B cell (primary cell): ENCODE results near the gene CD80. TPM values are rescaled to one million over a fixed set of nuclear protein-coding genes. Genes with fewer than 3 reads are reported as not detected.

ENCODE experiments used
- ATAC-seq: fragments of 200-7000 bp; cut with Tn5 transposase; one replicate; pipeline ENCODE4 v1.10.0; 2021; ENCODE audit warnings: low read depth, mild to moderate bottlenecking, moderate number of reproducible peaks, moderate library complexity
- CTCF ChIA-PET: fragments of 350-600 bp; sonication (Branson Sonifier 250); formaldehyde crosslinking; loops from one replicate; lab custom pipeline; 2021; ENCODE audit warnings: antibody characterized with exemption, inconsistent platforms; lab: Charles Lee
- POLR2A ChIA-PET: fragments of 350-600 bp; sonication (Branson Sonifier 250); formaldehyde crosslinking; loops from one replicate; lab custom pipeline; 2021; ENCODE audit warnings: antibody characterized with exemption; lab: Charles Lee
- DNase-seq: peaks from one replicate; pipeline ENCODE4 v3.0.0; 2013
- H2AFZ ChIP-seq: 2 replicates; pipeline ENCODE4 v1.6.1; 2012; ENCODE audit warnings: mild to moderate bottlenecking, low read depth, low read length; ENCODE audit not compliant: insufficient read depth, poor library complexity, severe bottlenecking
- H3K27ac ChIP-seq, 2 donors: 1 replicate in 1 of 2; 2 replicates in 1 of 2; pipeline ENCODE4 v1.5.1; 2012 to 2013; ENCODE audit warnings: low read length in 2 of 2, mild to moderate bottlenecking in 2 of 2, moderate library complexity in 1 of 2
- H3K27me3 ChIP-seq, 4 experiments: fragments of 200-600 bp in 1 of 4; sonication (generic) in 1 of 4; replicated peaks in 1 of 4; 1 replicate in 2 of 4; 2 replicates in 2 of 4; pipeline versions ENCODE4 v1.6.1 to v1.7.0; 2013 to 2016; ENCODE audit warnings: low read length in 3 of 4, mild to moderate bottlenecking in 2 of 4, mixed read lengths in 1 of 4, moderate library complexity in 1 of 4; ENCODE audit not compliant: insufficient read depth in 4 of 4, control insufficient read depth in 3 of 4; ENCODE audit errors: control extremely low read depth in 1 of 4
- H3K36me3 ChIP-seq, 2 experiments: replicated peaks in 1 of 2; 1 replicate in 1 of 2; 2 replicates in 1 of 2; pipeline versions ENCODE4 v1.6.1 to v1.7.1; 2013; ENCODE audit warnings: low read length in 1 of 2; ENCODE audit not compliant: insufficient read depth in 2 of 2, control insufficient read depth in 1 of 2; ENCODE audit errors: control extremely low read depth in 1 of 2, extremely low read depth in 1 of 2
- H3K4me1 ChIP-seq, 2 donors: fragments of 200-600 bp in 1 of 2; sonication (generic) in 1 of 2; 1 replicate in 1 of 2; 2 replicates in 1 of 2; pipeline versions ENCODE4 v1.5.1 to v1.6.1; 2013 to 2017; ENCODE audit warnings: low read length in 2 of 2; ENCODE audit not compliant: control insufficient read depth in 2 of 2, insufficient read depth in 2 of 2
- H3K4me2 ChIP-seq: replicated peaks from 2 replicates; pipeline ENCODE3; 2012; ENCODE audit warnings: mild to moderate bottlenecking, low read depth, low read length; ENCODE audit not compliant: poor library complexity, severe bottlenecking
- H3K4me3 ChIP-seq, 5 experiments: fragments of 200-600 bp in 1 of 5; sonication (generic) in 1 of 5; 1 replicate in 3 of 5; 2 replicates in 2 of 5; pipeline versions ENCODE4 v1.5.1 to v1.7.0; 2011 to 2016; ENCODE audit warnings: low read length in 4 of 5, mild to moderate bottlenecking in 4 of 5, low read depth in 2 of 5, control low read depth in 1 of 5, moderate library complexity in 1 of 5; ENCODE audit not compliant: insufficient read depth in 1 of 5; ENCODE audit errors: control extremely low read depth in 1 of 5, extremely low read depth in 1 of 5
- H3K79me2 ChIP-seq: fragments of 200-600 bp; sonication (generic); one replicate; pipeline ENCODE4 v1.6.0; 2016; ENCODE audit warnings: low read length; ENCODE audit not compliant: control insufficient read depth, insufficient read depth
- H3K9ac ChIP-seq: fragments of 200-600 bp; sonication (generic); 2 replicates; pipeline ENCODE4 v1.6.1; 2017; ENCODE audit warnings: mild to moderate bottlenecking, low read length, moderate library complexity
- H3K9me3 ChIP-seq, 3 donors: one replicate each; pipeline versions ENCODE4 v1.6.1 to v1.7.1; 2013; ENCODE audit warnings: low read length in 2 of 3; ENCODE audit not compliant: control insufficient read depth in 2 of 3, insufficient read depth in 1 of 3; ENCODE audit errors: control extremely low read depth in 1 of 3
- H4K20me1 ChIP-seq: 2 replicates; pipeline ENCODE4 v1.6.0; 2012; ENCODE audit warnings: mild to moderate bottlenecking, low read length; ENCODE audit not compliant: insufficient read depth, control insufficient read depth, poor library complexity, severe bottlenecking
- H3K27ac Mint-ChIP-seq: one replicate; pipeline ENCODE4 v1.8.0; 2021; ENCODE audit warnings: mixed read lengths
- H3K27me3 Mint-ChIP-seq: one replicate; pipeline ENCODE4 v1.8.0; 2021; ENCODE audit warnings: mixed read lengths
- H3K4me1 Mint-ChIP-seq: one replicate; pipeline ENCODE4 v1.8.0; 2021; ENCODE audit warnings: mixed read lengths
- H3K4me3 Mint-ChIP-seq: one replicate; pipeline ENCODE4 v1.8.0; 2021; ENCODE audit warnings: mixed read lengths
- H3K9me3 Mint-ChIP-seq: one replicate; pipeline ENCODE4 v1.8.0; 2022; ENCODE audit warnings: mixed read lengths; ENCODE audit not compliant: insufficient read depth
- EZH2 ChIP-seq: IDR thresholded peaks from 2 replicates; pipeline ENCODE4 v1.6.1; 2012; ENCODE audit warnings: borderline replicate concordance, low read depth, mild to moderate bottlenecking, moderate library complexity, low read length; ENCODE audit not compliant: insufficient read depth, poor library complexity, severe bottlenecking
- WGBS: methylation state at CpG from one replicate; pipeline ENCODE4 v1.1.5; 2013; ENCODE audit warnings: missing lambda C conversion rate; ENCODE audit not compliant: insufficient coverage; 5-methylcytosine and 5-hydroxymethylcytosine counted together
- intact Hi-C: fragments of 100-400 bp; cut with micrococcal nuclease; formaldehyde crosslinking; loops from one replicate; pipeline ENCODE4 v1.10.0; 2022
- polyA plus RNA-seq: library from polyadenylated mRNA; depleted of rRNA; stranded (reverse); fragments of >200 nt; gene quantifications from 2 replicates; pipeline ENCODE4 v1.2.3, GENCODE V29; 2012
- total RNA-seq, 2 donors: library from RNA; stranded (reverse); fragments of 120-200 nt in 1 of 2; gene quantifications; 1 replicate in 1 of 2; 2 replicates in 1 of 2; pipeline versions ENCODE4 v1.2.3 to v1.2.4, GENCODE V29; 2013 to 2022
- TF ChIP-seq, protein P1 (sequence below): fragments of 200-600 bp; IDR thresholded peaks from one replicate; pipeline ENCODE4 v1.8.0; 2022; ENCODE audit warnings: antibody characterized with exemption, mild to moderate bottlenecking

The CD80 gene
- total and polyA plus RNA-seq, 2 donors (not counting 1 experiment from before 2014, with no cell fraction given), result 15.0 to 26.5 TPM

DNA sequence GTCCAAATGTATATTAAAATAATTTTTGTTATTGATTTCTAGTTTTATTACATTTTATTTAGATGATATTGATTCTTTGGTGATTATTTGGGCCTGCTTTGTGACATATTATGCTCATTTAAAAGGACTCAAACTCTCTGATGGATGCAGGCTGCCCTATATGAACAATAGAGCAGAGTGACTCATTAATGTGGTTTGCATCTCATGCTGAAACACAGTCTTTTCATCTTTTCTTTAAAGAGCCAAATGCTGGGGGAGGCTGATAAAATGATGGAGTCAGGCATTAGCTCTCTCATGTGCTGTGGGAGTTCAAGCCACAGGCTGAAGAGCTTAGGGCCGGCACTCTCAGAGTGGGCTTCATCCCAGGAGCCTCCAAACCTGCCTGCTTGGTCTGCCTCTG, 45.5 kb upstream of the CD80 start:
- Histone ChIP-seq H3K9ac (no peak overlapping the region), H4K20me1 (no peaks in the 10 kb centered on the region), H3K4me2 (no peak overlapping the region), H3K27me3 (no peaks in the 10 kb centered on the region), H3K9me3 (no peaks in the 10 kb centered on the region), H3K79me2 (no peaks in the 10 kb centered on the region), H3K4me1 (peaks cover 0 to 4% of the 10 kb centered on the region in 2 donors), H3K27ac (no peak overlapping the region), H3K36me3 (no peaks in the 10 kb centered on the region), H3K4me3 (no peak overlapping the region), H2AFZ (no peak overlapping the region)
- DNase-seq (no peak), ATAC-seq (no peak)
- ChIA-PET CTCF (no interaction called here), POLR2A (no interaction called here)
- 100% methylated on average over 1 of the region's 1 CpG for WGBS
- Mint-ChIP-seq H3K4me3 (no peak overlapping the region), H3K4me1 (peaks cover 8% of the 10 kb centered on the region), H3K27ac (no peak overlapping the region), H3K9me3 (no peaks in the 10 kb centered on the region), H3K27me3 (no peaks in the 10 kb centered on the region)
- intact Hi-C loops, result no loop called here
- TF ChIP-seq, protein P1, sequence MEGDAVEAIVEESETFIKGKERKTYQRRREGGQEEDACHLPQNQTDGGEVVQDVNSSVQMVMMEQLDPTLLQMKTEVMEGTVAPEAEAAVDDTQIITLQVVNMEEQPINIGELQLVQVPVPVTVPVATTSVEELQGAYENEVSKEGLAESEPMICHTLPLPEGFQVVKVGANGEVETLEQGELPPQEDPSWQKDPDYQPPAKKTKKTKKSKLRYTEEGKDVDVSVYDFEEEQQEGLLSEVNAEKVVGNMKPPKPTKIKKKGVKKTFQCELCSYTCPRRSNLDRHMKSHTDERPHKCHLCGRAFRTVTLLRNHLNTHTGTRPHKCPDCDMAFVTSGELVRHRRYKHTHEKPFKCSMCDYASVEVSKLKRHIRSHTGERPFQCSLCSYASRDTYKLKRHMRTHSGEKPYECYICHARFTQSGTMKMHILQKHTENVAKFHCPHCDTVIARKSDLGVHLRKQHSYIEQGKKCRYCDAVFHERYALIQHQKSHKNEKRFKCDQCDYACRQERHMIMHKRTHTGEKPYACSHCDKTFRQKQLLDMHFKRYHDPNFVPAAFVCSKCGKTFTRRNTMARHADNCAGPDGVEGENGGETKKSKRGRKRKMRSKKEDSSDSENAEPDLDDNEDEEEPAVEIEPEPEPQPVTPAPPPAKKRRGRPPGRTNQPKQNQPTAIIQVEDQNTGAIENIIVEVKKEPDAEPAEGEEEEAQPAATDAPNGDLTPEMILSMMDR, result no peak
- no peak for TF ChIP-seq EZH2

DNA sequence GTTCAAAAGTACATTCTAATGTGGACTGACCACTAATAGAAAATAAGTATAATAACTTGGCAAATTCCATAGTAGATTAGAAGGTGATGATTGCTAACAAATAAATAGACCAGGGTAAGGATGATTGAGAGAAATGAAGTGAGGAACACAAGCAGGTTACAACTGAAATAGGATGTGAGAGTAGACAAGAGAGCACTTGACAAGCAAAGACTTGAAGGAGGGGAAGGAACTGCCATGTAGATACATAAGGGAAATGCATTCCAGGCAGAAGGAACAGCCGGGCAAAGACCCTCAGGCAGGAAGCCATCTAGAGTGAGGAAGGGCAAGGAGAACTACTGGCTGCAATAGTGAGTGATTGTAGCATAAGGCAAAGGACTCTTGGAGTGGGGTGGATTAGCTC, 43.3 kb upstream of the CD80 start:
- WGBS, result no CpG with 5 or more reads among the region's 1 CpG
- no peaks in the 10 kb centered on the region for H3K79me2 ChIP-seq
- H3K9me3 ChIP-seq, result no peaks in the 10 kb centered on the region
- ChIA-PET CTCF (no interaction called here), POLR2A (no interaction called here)
- H3K4me1 ChIP-seq, result peaks cover 0 to 4% of the 10 kb centered on the region in 2 donors
- no peaks in the 10 kb centered on the region for H3K36me3 ChIP-seq
- no peak overlapping the region for H3K27ac ChIP-seq
- ATAC-seq, result no peak
- H3K4me2 ChIP-seq, result no peak overlapping the region
- no peaks in the 10 kb centered on the region for H3K9me3 Mint-ChIP-seq
- peaks cover 22% of the 10 kb centered on the region for H3K4me1 Mint-ChIP-seq
- no peaks in the 10 kb centered on the region for H3K27me3 ChIP-seq
- no peak overlapping the region for H3K9ac ChIP-seq
- TF ChIP-seq, protein P1, result no peak
- no peak overlapping the region for H2AFZ ChIP-seq
- no peak for DNase-seq
- no peaks in the 10 kb centered on the region for H4K20me1 ChIP-seq
- H3K27ac Mint-ChIP-seq, result no peak overlapping the region
- intact Hi-C loops, result no loop called here
- no peaks in the 10 kb centered on the region for H3K27me3 Mint-ChIP-seq
- H3K4me3 ChIP-seq, result no peak overlapping the region
- H3K4me3 Mint-ChIP-seq, result no peak overlapping the region
